ENCODE results near the gene ZXDB. TPM values are rescaled to one million over a fixed set of nuclear protein-coding genes. Genes with fewer than 3 reads are reported as not detected.
"Not testable (repeated sequence)": the region's sequence is repeated elsewhere in the genome, so short reads cannot be mapped to it uniquely, and the experiment has no call there.

ZXDB gene
- 3.7 TPM for polyA plus RNA-seq (2013, experiment 1 of 2)
- polyA plus RNA-seq (2013, experiment 2 of 2): 3.6 TPM

DNA sequence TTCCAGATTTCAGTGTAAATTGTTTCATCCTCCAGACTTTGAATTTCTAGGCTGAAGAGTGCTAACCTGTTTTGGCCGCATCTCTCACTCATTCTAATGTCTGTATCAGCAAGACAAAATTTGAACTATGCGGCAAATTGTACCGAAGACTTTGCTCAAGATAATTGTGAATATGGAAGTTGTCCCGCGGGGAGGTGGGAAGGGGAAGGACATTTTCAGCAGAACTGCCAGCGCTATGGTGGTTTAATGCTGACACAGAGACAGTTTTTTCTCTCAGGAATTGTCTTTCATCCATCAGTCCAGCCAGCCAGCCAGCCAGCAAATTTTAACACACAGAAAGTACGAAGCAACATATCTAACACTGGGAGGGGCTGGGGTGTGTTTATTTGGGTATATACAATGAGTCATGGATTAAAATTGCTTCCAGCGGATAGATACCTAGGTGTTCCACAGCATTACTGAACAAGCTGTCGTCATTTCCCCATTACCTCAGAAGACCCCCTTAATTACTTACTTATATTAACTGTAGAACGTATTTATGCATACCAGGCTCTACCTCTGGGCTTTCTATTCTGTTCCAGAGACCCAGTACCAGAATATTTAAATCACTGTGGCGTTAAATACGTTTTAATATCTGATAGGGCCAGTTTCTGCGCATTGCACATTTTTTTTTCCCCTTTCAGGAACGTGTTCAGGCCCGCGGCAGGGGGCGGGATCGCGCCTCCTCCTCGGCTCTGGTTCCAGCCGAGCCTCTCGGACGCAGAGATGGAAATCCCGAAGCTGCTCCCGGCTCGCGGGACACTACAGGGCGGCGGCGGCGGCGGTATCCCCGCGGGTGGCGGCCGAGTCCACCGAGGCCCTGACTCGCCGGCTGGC lies at the start of gene ZXDB:
ZXDB (plus strand) TSS at position 728 of the 876 bp plus-strand sequence; CDS start at position 766, 38 bp downstream.
- H4K5ac ChIP-seq (ENCODE audit: low read length); H4K8ac ChIP-seq (ENCODE audit: low read depth, low read length); H3K23ac ChIP-seq (ENCODE audit: low read length); H3K27me3 ChIP-seq (ENCODE audit: insufficient read depth, low read length, poor library complexity); H3K79me2 ChIP-seq (ENCODE audit: control insufficient read depth, insufficient read depth, low read length); H2BK15ac ChIP-seq (replicated peaks; ENCODE audit: low read depth); H2AK5ac ChIP-seq (ENCODE audit: low read length); H2BK120ac ChIP-seq (ENCODE audit: low read depth, low read length); H3K36me3 ChIP-seq (ENCODE audit: control insufficient read depth, insufficient read depth, low read length); H3K79me1 ChIP-seq (ENCODE audit: low read length); H2BK5ac ChIP-seq (ENCODE audit: low read length); H3K4me1 ChIP-seq (ENCODE audit: control insufficient read depth, low read depth, low read length); H3K4ac ChIP-seq (ENCODE audit: low read depth, low read length); H3K4me2 ChIP-seq (ENCODE audit: low read length); DNase-seq: not testable (repeated sequence)
- Histone ChIP-seq H3K27ac (ENCODE audit: low read depth, low read length) (peak within 1 kb of the TSS; percentile 19), H3K4me3 (ENCODE audit: low read length) (peak within 1 kb of the TSS; percentile 28), H3K56ac (ENCODE audit: low read length) (peak within 1 kb of the TSS; percentile 60), H3K18ac (ENCODE audit: low read length) (peak within 1 kb of the TSS; percentile 28), H3K9ac (ENCODE audit: low read length) (peak within 1 kb of the TSS; percentile 56)
- no CpG with 5 or more reads among the region's 39 CpGs for WGBS (ENCODE audit: extremely low coverage, insufficient coverage, low lambda C conversion rate)

DNA sequence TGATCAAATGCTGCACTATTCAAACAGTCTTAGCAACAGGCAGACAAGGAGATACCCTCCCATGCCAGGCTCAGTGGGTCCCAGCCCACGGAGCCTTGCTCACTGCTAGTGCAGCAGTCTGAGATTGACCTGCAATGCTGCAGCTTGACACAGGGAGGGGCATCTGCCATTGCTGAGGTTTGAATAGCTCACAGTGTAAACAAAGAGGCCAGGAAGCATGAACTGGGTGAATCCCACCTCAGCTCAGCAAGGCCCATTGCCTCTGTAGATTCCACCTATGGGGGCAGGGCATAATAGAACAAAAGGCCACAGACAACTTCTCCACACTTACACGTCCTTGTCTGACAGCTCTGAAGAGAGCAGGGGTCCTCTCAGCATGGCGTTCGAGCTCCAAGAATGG lies 26.6 kb upstream of the ZXDB start:
- H3K4me2 ChIP-seq (ENCODE audit: low read length): no peak overlapping the region
- no peaks in the 10 kb centered on the region for H3K79me1 ChIP-seq (ENCODE audit: low read length)
- H3K27ac ChIP-seq (ENCODE audit: low read depth, low read length): no peak overlapping the region
- no peaks in the 10 kb centered on the region for H3K27me3 ChIP-seq (ENCODE audit: insufficient read depth, low read length, poor library complexity)
- H3K4me1 ChIP-seq (ENCODE audit: control insufficient read depth, low read depth, low read length): no peaks in the 10 kb centered on the region
- no peak overlapping the region for H4K8ac ChIP-seq (ENCODE audit: low read depth, low read length)
- H3K18ac ChIP-seq (ENCODE audit: low read length): no peak overlapping the region
- no peaks in the 10 kb centered on the region for H3K36me3 ChIP-seq (ENCODE audit: control insufficient read depth, insufficient read depth, low read length)
- WGBS (ENCODE audit: extremely low coverage, insufficient coverage, low lambda C conversion rate): no CpG with 5 or more reads among the region's 4 CpGs
- no peak overlapping the region for H3K4me3 ChIP-seq (ENCODE audit: low read length)
- no peak overlapping the region for H3K4ac ChIP-seq (ENCODE audit: low read depth, low read length)
- no peak overlapping the region for H3K9ac ChIP-seq (ENCODE audit: low read length)
- no peak overlapping the region for H2AK5ac ChIP-seq (ENCODE audit: low read length)
- H2BK5ac ChIP-seq (ENCODE audit: low read length): no peak overlapping the region
- H2BK120ac ChIP-seq (ENCODE audit: low read depth, low read length): no peak overlapping the region
- no peak overlapping the region for H4K5ac ChIP-seq (ENCODE audit: low read length)
- H3K56ac ChIP-seq (ENCODE audit: low read length): no peak overlapping the region
- no peak overlapping the region for H2BK15ac ChIP-seq (replicated peaks; ENCODE audit: low read depth)
- no peak overlapping the region for H3K23ac ChIP-seq (ENCODE audit: low read length)
- H3K79me2 ChIP-seq (ENCODE audit: control insufficient read depth, insufficient read depth, low read length): no peaks in the 10 kb centered on the region
- DNase-seq: peak; percentile 11

DNA sequence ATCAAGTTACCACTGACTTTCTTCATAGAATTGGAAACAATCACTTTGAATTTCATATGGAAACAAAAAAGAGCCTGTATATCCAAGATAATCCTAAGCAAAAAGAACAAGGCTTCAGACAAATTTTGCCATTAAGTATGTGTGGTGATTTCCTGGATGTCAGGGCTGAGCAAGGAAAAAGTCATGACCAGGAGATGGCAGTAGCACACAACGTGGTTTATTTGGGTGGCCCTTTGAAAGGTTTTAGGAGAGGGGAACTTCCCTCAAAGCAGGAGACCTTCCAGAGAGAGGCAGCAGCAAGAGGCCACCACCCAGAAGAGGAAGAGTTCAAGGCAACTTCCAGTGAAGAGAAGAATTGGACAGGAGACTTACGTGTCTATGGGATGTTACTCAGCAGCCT lies 18.1 kb upstream of the ZXDB start:
- no peak overlapping the region for H3K4me2 ChIP-seq (ENCODE audit: low read length)
- H4K5ac ChIP-seq (ENCODE audit: low read length): no peak overlapping the region
- no peak overlapping the region for H2BK5ac ChIP-seq (ENCODE audit: low read length)
- no peaks in the 10 kb centered on the region for H3K79me2 ChIP-seq (ENCODE audit: control insufficient read depth, insufficient read depth, low read length)
- H3K4me3 ChIP-seq (ENCODE audit: low read length): no peak overlapping the region
- peak; percentile 43 for DNase-seq
- no peak overlapping the region for H3K4ac ChIP-seq (ENCODE audit: low read depth, low read length)
- H3K36me3 ChIP-seq (ENCODE audit: control insufficient read depth, insufficient read depth, low read length): no peaks in the 10 kb centered on the region
- H3K27me3 ChIP-seq (ENCODE audit: insufficient read depth, low read length, poor library complexity): no peaks in the 10 kb centered on the region
- no peaks in the 10 kb centered on the region for H3K79me1 ChIP-seq (ENCODE audit: low read length)
- H2BK120ac ChIP-seq (ENCODE audit: low read depth, low read length): no peak overlapping the region
- H2AK5ac ChIP-seq (ENCODE audit: low read length): no peak overlapping the region
- H4K8ac ChIP-seq (ENCODE audit: low read depth, low read length): no peak overlapping the region
- peak overlapping the region; percentile 15 for H3K56ac ChIP-seq (ENCODE audit: low read length)
- H2BK15ac ChIP-seq (replicated peaks; ENCODE audit: low read depth): no peak overlapping the region
- H3K18ac ChIP-seq (ENCODE audit: low read length): no peak overlapping the region
- no CpG with 5 or more reads among the region's 2 CpGs for WGBS (ENCODE audit: extremely low coverage, insufficient coverage, low lambda C conversion rate)
- no peak overlapping the region for H3K27ac ChIP-seq (ENCODE audit: low read depth, low read length)
- no peak overlapping the region for H3K9ac ChIP-seq (ENCODE audit: low read length)
- H3K23ac ChIP-seq (ENCODE audit: low read length): no peak overlapping the region
- H3K4me1 ChIP-seq (ENCODE audit: control insufficient read depth, low read depth, low read length): no peaks in the 10 kb centered on the region

DNA sequence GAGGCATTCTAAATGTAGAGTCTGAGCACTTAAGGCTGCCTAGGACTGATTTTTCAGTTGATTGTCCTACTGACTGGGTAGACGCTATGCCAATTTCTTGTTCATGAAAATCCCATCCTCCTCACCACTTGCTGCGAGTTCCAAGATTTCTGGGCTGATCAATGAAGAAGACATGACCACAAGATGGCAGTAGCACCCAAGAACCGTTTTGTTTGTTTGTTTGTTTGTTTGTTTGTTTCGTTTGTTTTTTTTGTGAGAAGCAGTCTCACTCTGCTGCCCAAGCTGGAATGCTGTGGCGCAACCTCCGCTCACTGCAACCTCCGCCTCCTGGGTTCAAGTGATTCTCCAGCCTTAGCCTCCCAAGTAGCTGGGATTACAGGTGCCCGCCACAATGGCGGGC lies 8.9 kb upstream of the ZXDB start:
- H3K27me3 ChIP-seq (ENCODE audit: insufficient read depth, low read length, poor library complexity); H3K79me2 ChIP-seq (ENCODE audit: control insufficient read depth, insufficient read depth, low read length); H3K4me1 ChIP-seq (ENCODE audit: control insufficient read depth, low read depth, low read length); H2BK15ac ChIP-seq (replicated peaks; ENCODE audit: low read depth); H2AK5ac ChIP-seq (ENCODE audit: low read length); H3K27ac ChIP-seq (ENCODE audit: low read depth, low read length); H3K4ac ChIP-seq (ENCODE audit: low read depth, low read length); H4K5ac ChIP-seq (ENCODE audit: low read length); H3K4me3 ChIP-seq (ENCODE audit: low read length); H2BK120ac ChIP-seq (ENCODE audit: low read depth, low read length); H4K8ac ChIP-seq (ENCODE audit: low read depth, low read length); H3K9ac ChIP-seq (ENCODE audit: low read length); H3K79me1 ChIP-seq (ENCODE audit: low read length); H3K23ac ChIP-seq (ENCODE audit: low read length); H3K18ac ChIP-seq (ENCODE audit: low read length); H3K4me2 ChIP-seq (ENCODE audit: low read length); H2BK5ac ChIP-seq (ENCODE audit: low read length); H3K56ac ChIP-seq (ENCODE audit: low read length); H3K36me3 ChIP-seq (ENCODE audit: control insufficient read depth, insufficient read depth, low read length): not testable (repeated sequence)
- DNase-seq: peak; percentile 23
- WGBS (ENCODE audit: extremely low coverage, insufficient coverage, low lambda C conversion rate): no CpG with 5 or more reads among the region's 9 CpGs

DNA sequence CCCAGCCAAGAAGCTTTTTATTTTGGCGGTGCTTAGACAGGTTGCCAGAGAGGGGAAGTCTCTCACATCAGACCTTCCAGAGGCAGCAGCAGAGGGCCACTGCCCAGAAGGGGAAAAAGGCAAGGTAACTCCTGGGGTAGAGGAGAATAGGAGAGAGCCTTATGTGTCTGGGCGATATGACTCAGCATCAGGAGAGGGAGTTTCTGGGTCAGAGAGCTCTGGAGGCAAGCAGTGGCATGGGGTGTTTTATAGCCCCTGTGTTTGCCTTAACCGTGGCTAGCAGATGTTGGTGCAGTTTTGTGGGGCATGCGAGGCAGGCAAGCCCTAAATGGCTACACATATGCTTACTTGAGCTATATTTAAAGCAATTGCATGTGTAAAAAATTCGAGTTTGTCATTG lies 8.3 kb upstream of the ZXDB start:
- no peak overlapping the region for H3K9ac ChIP-seq (ENCODE audit: low read length)
- H3K36me3 ChIP-seq (ENCODE audit: control insufficient read depth, insufficient read depth, low read length): no peaks in the 10 kb centered on the region
- H3K23ac ChIP-seq (ENCODE audit: low read length): no peak overlapping the region
- no peak overlapping the region for H3K56ac ChIP-seq (ENCODE audit: low read length)
- H3K4me3 ChIP-seq (ENCODE audit: low read length): no peak overlapping the region
- no peaks in the 10 kb centered on the region for H3K79me2 ChIP-seq (ENCODE audit: control insufficient read depth, insufficient read depth, low read length)
- no peak overlapping the region for H2BK15ac ChIP-seq (replicated peaks; ENCODE audit: low read depth)
- H2AK5ac ChIP-seq (ENCODE audit: low read length): no peak overlapping the region
- no peak overlapping the region for H3K4me2 ChIP-seq (ENCODE audit: low read length)
- H3K27ac ChIP-seq (ENCODE audit: low read depth, low read length): no peak overlapping the region
- no peak overlapping the region for H3K18ac ChIP-seq (ENCODE audit: low read length)
- no peak overlapping the region for H2BK120ac ChIP-seq (ENCODE audit: low read depth, low read length)
- no peak overlapping the region for H3K4ac ChIP-seq (ENCODE audit: low read depth, low read length)
- H3K4me1 ChIP-seq (ENCODE audit: control insufficient read depth, low read depth, low read length): no peaks in the 10 kb centered on the region
- H4K5ac ChIP-seq (ENCODE audit: low read length): no peak overlapping the region
- H2BK5ac ChIP-seq (ENCODE audit: low read length): no peak overlapping the region
- H3K79me1 ChIP-seq (ENCODE audit: low read length): no peaks in the 10 kb centered on the region
- no peaks in the 10 kb centered on the region for H3K27me3 ChIP-seq (ENCODE audit: insufficient read depth, low read length, poor library complexity)
- peak; percentile 17 for DNase-seq
- no peak overlapping the region for H4K8ac ChIP-seq (ENCODE audit: low read depth, low read length)
- WGBS (ENCODE audit: extremely low coverage, insufficient coverage, low lambda C conversion rate): no CpG with 5 or more reads among the region's 5 CpGs

Measured in mesendoderm (in vitro differentiated cells).